OCI-LY1 (cell line): Measurements from ENCODE around the gene RASSF10.

ENCODE experiments used
- EZH2 ChIP-seq: fragments of 200-600 bp; sonication (generic), shearing (Covaris generic); IDR thresholded peaks from 2 replicates; pipeline ENCODE4 v1.8.0; 2017; ENCODE audit warnings: borderline replicate concordance, mixed run types, mild to moderate bottlenecking, antibody characterized with exemption, low read length, moderate library complexity, mixed read lengths
- TF ChIP-seq, protein P1 (sequence below): fragments of 200-600 bp; sonication (generic), shearing (Covaris generic); IDR thresholded peaks from 2 replicates; pipeline ENCODE4 v1.5.1; 2017; ENCODE audit warnings: mild to moderate bottlenecking, antibody characterized with exemption, low read length, moderate library complexity, mixed read lengths

DNA sequence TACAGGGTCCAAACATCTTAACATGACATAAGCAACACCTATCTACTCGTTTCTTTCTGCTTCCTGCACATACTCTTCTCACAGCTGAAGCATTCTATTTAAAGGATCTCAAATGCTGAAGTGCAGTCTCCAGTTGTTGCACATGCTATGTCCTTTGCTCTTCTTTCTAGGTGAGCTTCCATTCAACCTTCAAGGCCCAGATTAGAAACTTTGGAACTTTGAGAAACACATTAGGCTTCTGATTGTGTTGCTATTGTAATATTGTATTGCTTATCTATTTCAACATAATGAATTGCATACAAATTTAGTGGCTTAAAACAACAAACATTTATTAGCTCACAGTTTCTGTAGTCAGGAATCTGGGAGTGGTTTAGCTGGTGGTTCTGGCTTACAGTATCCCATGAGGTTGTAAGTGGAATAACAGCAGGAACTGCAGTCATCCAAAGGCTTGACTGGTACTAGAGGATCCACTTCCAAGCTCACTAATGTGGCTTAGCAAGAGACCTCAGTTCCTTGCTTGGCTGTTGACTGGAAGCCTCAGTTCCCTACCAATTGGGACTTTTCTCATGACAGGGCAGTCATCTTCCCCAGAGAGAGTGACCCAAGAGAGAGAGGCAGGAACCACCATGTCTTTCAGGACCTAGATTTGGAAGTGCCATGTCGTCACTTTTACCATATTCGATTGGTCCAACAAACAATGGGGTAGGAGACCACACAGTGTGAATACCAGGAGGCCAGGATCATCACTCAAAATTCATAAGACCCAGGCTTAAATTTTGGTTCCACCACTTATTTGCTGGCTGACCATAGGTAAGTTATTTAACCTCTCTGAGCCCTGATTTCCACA lies 27.2 kb upstream of the RASSF10 start:
- TF ChIP-seq, protein P1, sequence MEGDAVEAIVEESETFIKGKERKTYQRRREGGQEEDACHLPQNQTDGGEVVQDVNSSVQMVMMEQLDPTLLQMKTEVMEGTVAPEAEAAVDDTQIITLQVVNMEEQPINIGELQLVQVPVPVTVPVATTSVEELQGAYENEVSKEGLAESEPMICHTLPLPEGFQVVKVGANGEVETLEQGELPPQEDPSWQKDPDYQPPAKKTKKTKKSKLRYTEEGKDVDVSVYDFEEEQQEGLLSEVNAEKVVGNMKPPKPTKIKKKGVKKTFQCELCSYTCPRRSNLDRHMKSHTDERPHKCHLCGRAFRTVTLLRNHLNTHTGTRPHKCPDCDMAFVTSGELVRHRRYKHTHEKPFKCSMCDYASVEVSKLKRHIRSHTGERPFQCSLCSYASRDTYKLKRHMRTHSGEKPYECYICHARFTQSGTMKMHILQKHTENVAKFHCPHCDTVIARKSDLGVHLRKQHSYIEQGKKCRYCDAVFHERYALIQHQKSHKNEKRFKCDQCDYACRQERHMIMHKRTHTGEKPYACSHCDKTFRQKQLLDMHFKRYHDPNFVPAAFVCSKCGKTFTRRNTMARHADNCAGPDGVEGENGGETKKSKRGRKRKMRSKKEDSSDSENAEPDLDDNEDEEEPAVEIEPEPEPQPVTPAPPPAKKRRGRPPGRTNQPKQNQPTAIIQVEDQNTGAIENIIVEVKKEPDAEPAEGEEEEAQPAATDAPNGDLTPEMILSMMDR: no peak
- no peak for TF ChIP-seq EZH2
